Calu3 (cell line): ENCODE measurements around the gene MEPCE. TPM values are rescaled to one million over a fixed set of nuclear protein-coding genes. Genes with fewer than 3 reads are reported as not detected.

Experiments used
- BruUV-seq: library from RNA; stranded (reverse); fragments of 400-500 nt; replicated peaks from 2 replicates; lab custom pipeline; 2021; lab: Mats Ljungman, UMichigan
- CTCF ChIA-PET: fragments of 300-600 bp; sonication (Branson Sonifier 250); formaldehyde crosslinking; loops from one replicate; lab custom pipeline; 2022; ENCODE audit warnings: antibody characterized with exemption; lab: Charles Lee
- DNase-seq: peaks from one replicate; pipeline ENCODE4 v3.0.0; 2022
- H3K27ac Mint-ChIP-seq: one replicate; pipeline ENCODE4 v1.8.0; 2022; ENCODE audit warnings: mixed read lengths; ENCODE audit not compliant: unreplicated experiment
- H3K27me3 Mint-ChIP-seq: one replicate; pipeline ENCODE4 v1.8.0; 2022; ENCODE audit warnings: mixed read lengths; ENCODE audit not compliant: unreplicated experiment
- H3K36me3 Mint-ChIP-seq: one replicate; pipeline ENCODE4 v1.8.0; 2022; ENCODE audit warnings: mild to moderate bottlenecking, moderate library complexity, mixed read lengths; ENCODE audit not compliant: insufficient read depth, unreplicated experiment
- H3K4me1 Mint-ChIP-seq: one replicate; pipeline ENCODE4 v1.8.0; 2022; ENCODE audit warnings: mild to moderate bottlenecking, low read depth, mixed read lengths; ENCODE audit not compliant: unreplicated experiment
- H3K4me3 Mint-ChIP-seq: one replicate; pipeline ENCODE4 v1.8.0; 2022; ENCODE audit warnings: mild to moderate bottlenecking, low read depth, moderate library complexity, mixed read lengths; ENCODE audit not compliant: unreplicated experiment
- H3K9me3 Mint-ChIP-seq: one replicate; pipeline ENCODE4 v1.8.0; 2022; ENCODE audit warnings: low read depth, mixed read lengths; ENCODE audit not compliant: unreplicated experiment
- intact Hi-C: fragments of 100-400 bp; cut with micrococcal nuclease; formaldehyde crosslinking; loops from one replicate; pipeline ENCODE4 v1.10.0; 2022; ENCODE audit not compliant: unreplicated experiment
- total RNA-seq: library from RNA; stranded (reverse); gene quantifications from 2 replicates; pipeline ENCODE4 v1.2.3, GENCODE V29; 2022
- TF ChIP-seq, protein P1 (sequence below): fragments of 200-600 bp; IDR thresholded peaks from one replicate; pipeline ENCODE4 v1.8.0; 2022; ENCODE audit warnings: antibody characterized with exemption; ENCODE audit not compliant: unreplicated experiment

The MEPCE gene
- total RNA-seq, 1 experiment from 2014 or later: 26.1 TPM

DNA sequence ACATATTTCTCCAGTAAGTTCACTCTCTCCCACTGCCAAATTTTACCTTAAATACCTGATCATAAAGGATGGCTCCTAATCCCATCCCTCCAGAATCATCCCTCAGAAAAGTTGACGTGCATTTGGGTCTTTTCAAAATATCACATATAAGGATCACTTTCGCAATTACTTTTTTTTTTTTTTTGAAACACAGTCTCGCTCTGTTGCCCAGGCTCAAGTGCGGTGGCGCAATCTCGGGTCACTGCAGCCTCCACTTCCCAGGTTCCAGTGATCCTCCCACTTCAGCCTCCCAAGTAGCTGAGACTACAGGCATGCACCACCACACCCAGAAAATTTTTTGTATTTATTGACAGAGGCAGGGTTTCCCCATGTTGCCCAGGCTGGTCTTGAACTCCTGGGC lies 18.5 kb upstream of the MEPCE start:
- no TSS peak for BruUV-seq
- CTCF ChIA-PET: interaction anchor here (1.0 kb wide), 1 partner anchor 9 kb away, joined by 3 read pairs; no protein-coding TSS in a partner anchor

DNA sequence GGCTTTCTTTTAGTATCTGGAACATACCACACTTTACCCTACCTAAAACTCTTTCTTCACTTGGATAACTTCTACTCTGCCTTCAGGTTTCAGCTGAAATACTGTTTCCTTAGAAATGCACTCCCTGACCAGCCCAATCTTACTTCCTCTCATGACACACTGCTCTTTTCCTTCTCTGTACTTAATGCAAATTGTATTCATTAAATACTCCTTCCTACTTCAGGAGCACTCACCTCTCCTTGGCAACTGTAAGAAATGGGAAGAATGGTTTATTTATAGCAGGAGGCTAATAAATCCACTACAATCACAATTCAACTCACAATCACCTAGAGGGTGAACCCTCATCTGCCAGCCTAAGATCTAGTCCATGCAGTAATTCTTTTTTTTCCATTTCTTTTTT lies 16.3 kb upstream of the MEPCE start:
- H3K27me3 Mint-ChIP-seq: no peaks in the 10 kb centered on the region
- no peak for DNase-seq
- no TSS peak for BruUV-seq
- no peaks in the 10 kb centered on the region for H3K9me3 Mint-ChIP-seq
- no peak overlapping the region for H3K4me3 Mint-ChIP-seq
- H3K36me3 Mint-ChIP-seq: no peaks in the 10 kb centered on the region
- CTCF ChIA-PET: no interaction called here
- intact Hi-C loops: no loop called here
- TF ChIP-seq, protein P1, sequence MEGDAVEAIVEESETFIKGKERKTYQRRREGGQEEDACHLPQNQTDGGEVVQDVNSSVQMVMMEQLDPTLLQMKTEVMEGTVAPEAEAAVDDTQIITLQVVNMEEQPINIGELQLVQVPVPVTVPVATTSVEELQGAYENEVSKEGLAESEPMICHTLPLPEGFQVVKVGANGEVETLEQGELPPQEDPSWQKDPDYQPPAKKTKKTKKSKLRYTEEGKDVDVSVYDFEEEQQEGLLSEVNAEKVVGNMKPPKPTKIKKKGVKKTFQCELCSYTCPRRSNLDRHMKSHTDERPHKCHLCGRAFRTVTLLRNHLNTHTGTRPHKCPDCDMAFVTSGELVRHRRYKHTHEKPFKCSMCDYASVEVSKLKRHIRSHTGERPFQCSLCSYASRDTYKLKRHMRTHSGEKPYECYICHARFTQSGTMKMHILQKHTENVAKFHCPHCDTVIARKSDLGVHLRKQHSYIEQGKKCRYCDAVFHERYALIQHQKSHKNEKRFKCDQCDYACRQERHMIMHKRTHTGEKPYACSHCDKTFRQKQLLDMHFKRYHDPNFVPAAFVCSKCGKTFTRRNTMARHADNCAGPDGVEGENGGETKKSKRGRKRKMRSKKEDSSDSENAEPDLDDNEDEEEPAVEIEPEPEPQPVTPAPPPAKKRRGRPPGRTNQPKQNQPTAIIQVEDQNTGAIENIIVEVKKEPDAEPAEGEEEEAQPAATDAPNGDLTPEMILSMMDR: no peak
- no peaks in the 10 kb centered on the region for H3K4me1 Mint-ChIP-seq
- H3K27ac Mint-ChIP-seq: no peak overlapping the region

More for the DNA sequence above, 18.5 kb upstream of the MEPCE start:
- Mint-ChIP-seq H3K27ac (no peak overlapping the region), H3K27me3 (no peaks in the 10 kb centered on the region), H3K9me3 (no peaks in the 10 kb centered on the region), H3K4me1 (no peaks in the 10 kb centered on the region), H3K36me3 (no peaks in the 10 kb centered on the region), H3K4me3 (no peak overlapping the region)
- TF ChIP-seq, protein P1: no peak
- intact Hi-C loops: no loop called here
- no peak for DNase-seq

GRCh38 chr7:100413889-100414288 lies 15.7 kb upstream of the MEPCE start:
- Mint-ChIP-seq H3K4me3 (no peak overlapping the region), H3K9me3 (no peaks in the 10 kb centered on the region), H3K4me1 (no peaks in the 10 kb centered on the region), H3K27ac (no peak overlapping the region), H3K27me3 (no peaks in the 10 kb centered on the region), H3K36me3 (no peaks in the 10 kb centered on the region)
- no TSS peak for BruUV-seq
- intact Hi-C loops: no loop called here
- TF ChIP-seq, protein P1: no peak
- DNase-seq: no peak
- CTCF ChIA-PET: no interaction called here

- DNase-seq: no peak
- Mint-ChIP-seq H3K9me3 (no peaks in the 10 kb centered on the region), H3K4me3 (no peak overlapping the region), H3K27ac (no peak overlapping the region), H3K36me3 (no peaks in the 10 kb centered on the region), H3K4me1 (no peaks in the 10 kb centered on the region), H3K27me3 (no peaks in the 10 kb centered on the region)
- CTCF ChIA-PET: interaction anchor here (0.8 to 1.3 kb wide), 2 partner anchors 8 to 15 kb away, joined by 3 to 4 read pairs; partner anchors contain the start of gene MEPCE
- intact Hi-C loops: no loop called here
- TF ChIP-seq, protein P1: no peak
- no TSS peak for BruUV-seq
Measured at GRCh38 chr7:100415448-100415847, 14.2 kb upstream of the MEPCE start.
